PFSK-1 (cell line): ENCODE results near the gene CSDE1.

Experiments used
- FOXP2 ChIP-seq: optimal IDR thresholded peaks from 2 replicates; pipeline ENCODE3; 2011; ENCODE audit warnings: borderline replicate concordance, control low read depth, inconsistent platforms; ENCODE audit not compliant: insufficient read depth; ENCODE audit errors: extremely low read length, extremely low read depth
- POLR2AphosphoS5 ChIP-seq: IDR thresholded peaks from 2 replicates; pipeline ENCODE4 v1.6.1; 2012; ENCODE audit warnings: low read depth, mild to moderate bottlenecking, control low read depth, low read length, moderate library complexity
- REST ChIP-seq, 2 experiments: IDR thresholded peaks; 2 replicates each; pipeline versions ENCODE4 v1.6.1 to v1.8.0; 2011 to 2012; ENCODE audit warnings: low read depth in 2 of 2, low read length in 2 of 2, control low read depth in 1 of 2, inconsistent platforms in 1 of 2, mild to moderate bottlenecking in 1 of 2, moderate library complexity in 1 of 2; ENCODE audit not compliant: insufficient read depth in 1 of 2

GRCh38 chr1:114688526-114688925, 69.3 kb downstream of the CSDE1 start:
- TF ChIP-seq POLR2AphosphoS5: no peak
- no peak for TF ChIP-seq REST (IDR thresholded peaks at IDR 0.05; ENCODE audit: insufficient read depth in 1 of 2, low read depth in 2 of 2, low read length in 2 of 2)
- TF ChIP-seq FOXP2: no peak
